Activated T-helper 1 cell treated with anti-CD3 and anti-CD28 coated beads, Interleukin-2, amount 50 U/mL, for 16 hours (primary cell): ENCODE data around the gene C1QL2.

ENCODE experiments used
- DNase-seq, 2 donors: peaks; one replicate each; pipeline ENCODE4 v3.0.0-alpha.2; 2020; ENCODE audit warnings: low read depth in 1 of 2, low spot score in 1 of 2

The C1QL2 gene

DNA sequence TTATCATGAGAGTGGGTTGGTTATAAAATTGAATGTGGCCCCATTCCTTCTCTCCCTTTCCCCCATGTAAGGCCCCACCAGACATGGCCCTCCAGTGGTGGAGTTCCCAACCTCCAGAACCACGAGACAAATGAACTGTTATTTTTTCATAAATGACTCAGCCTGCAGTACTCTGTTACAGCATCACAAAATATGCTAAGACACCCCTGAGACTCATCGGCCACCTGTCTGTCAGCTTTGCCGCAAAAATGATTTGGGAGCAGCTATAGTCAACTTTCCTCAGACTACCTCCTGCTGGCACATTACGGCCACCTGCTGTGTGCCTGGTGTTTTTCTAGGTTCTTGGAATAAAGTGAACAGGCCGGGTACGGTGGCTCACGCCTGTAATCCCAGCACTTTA, 21.4 kb upstream of the C1QL2 start:
- DNase-seq, result no peak

DNA sequence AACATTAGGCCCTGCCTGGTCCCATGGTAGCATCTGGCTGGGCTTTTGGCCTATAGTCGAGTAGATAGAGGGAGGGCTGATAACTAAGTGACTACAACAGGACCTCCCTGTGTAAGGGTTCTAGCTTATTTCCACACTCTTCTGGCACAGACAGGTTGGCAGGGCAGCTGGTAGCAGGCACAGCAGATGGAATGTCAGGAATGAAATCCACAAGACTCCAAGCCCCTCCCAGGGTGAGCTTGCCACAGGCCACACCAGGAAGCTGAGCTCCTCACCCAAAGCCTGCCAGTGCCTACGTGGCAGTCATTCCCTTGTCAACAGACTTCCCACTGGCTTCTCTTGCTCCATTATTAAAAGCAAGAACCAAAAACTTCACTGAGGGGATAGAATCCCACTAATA, 20.7 kb upstream of the C1QL2 start:
- DNase-seq, result no peak

DNA sequence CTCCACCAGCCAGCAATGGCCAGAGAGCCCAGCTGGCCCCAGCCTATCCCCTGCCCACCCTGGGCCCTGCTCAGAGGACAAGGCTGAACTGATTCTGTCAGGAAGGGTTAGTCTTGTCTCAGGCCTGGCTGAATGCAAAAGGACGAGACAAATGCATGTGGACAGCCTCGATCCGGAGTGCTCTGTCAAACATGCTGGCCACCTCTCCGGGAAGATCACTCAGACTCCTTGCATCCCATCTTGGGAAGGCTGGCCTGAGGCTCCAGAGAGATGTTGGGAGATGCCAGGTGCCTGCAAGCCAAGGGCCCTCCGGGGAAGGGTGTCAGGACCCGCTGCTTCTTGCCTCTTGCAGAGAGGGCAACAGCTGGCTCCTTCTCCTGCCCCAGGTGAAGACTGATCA, 20.2 kb upstream of the C1QL2 start:
- DNase-seq, result no peak

GRCh38 chr2:119177838-119178190, 19.3 kb upstream of the C1QL2 start:
- DNase-seq, result no peak

DNA sequence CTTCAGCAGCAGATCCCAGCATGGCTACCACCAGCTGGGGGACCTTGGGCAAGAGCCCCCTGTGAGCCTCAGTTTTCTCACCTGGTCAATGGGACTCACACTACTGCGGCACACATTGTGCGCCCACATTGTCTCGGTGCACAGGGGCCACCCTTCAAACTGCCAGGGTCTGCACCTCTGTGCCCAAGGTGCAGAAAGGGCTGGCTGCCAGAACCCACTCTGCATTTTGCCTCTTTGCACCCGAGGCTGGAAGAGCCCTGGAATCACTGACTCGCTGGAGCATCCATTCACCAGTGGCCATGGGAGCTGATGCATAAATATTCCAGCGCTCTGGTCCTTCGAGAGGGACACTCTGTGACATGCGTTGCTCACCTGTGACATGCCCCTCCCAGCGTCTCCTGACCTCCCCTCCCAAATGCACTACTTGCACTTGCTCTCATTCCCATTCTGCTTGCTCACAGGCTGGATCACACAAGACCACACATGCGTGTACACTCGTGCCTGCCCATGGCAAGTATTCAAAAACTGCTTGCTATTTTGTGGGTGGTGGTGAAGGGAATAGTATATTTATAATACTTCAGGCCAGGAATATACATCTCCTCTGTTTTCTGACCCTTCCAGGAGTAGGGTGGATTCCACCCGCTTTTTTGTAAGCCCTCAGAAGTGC, 18.8 kb upstream of the C1QL2 start:
- no peak for DNase-seq

DNA sequence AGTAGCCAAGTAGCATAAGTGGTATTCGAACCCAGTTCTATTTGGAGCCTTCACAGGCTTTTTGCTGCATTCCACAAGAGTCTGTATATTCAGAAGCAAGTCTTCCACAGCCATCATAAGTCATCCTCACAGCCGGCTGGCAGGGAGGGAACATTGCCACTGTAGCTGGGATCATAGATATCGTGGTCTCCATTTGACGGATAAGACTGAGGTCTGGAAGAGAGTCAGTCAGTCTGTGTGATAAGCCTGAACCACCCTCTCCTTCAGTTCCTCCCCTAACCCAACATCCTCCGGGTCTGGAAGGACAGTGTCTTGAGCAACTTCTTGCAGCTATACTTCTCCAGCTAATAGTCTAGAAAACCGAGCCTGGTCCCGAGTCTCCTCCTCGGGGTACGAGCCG, 17.0 kb upstream of the C1QL2 start:
- no peak for DNase-seq

- no peak for DNase-seq
Measured at GRCh38 chr2:119174993-119175347, 16.4 kb upstream of the C1QL2 start.

GRCh38 chr2:119174216-119174992, 15.9 kb upstream of the C1QL2 start:
- DNase-seq, result peak; percentile 21 to 25

DNA sequence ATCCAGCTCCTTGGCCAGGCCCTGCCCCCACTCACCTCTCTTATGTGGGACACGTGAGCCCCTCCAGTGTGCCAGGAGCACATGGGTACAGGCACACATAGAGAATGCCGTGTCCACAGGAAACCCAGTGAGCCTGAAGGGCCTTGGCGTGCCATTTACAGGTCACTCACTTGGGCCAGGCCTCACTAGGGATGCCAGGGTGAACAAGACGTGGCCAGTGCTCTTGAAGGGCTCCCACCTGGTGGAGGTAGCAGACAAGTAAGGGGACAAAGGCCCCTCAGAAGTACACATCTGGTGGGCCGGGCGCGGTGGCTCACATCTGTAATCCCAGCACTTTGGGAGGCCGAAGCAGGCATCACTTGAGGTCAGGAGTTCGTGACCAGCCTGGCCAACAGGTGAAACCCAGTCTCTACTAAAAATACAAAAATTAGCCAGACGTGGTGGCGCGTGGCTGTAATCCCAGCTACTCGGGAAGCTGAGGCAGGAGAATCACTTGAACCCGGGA, 15.1 kb upstream of the C1QL2 start:
- no peak for DNase-seq

- no peak for DNase-seq
Measured at GRCh38 chr2:119170504-119170903, 12.0 kb upstream of the C1QL2 start.

- DNase-seq, result no peak
Measured at GRCh38 chr2:119169717-119170116, 11.2 kb upstream of the C1QL2 start.

DNA sequence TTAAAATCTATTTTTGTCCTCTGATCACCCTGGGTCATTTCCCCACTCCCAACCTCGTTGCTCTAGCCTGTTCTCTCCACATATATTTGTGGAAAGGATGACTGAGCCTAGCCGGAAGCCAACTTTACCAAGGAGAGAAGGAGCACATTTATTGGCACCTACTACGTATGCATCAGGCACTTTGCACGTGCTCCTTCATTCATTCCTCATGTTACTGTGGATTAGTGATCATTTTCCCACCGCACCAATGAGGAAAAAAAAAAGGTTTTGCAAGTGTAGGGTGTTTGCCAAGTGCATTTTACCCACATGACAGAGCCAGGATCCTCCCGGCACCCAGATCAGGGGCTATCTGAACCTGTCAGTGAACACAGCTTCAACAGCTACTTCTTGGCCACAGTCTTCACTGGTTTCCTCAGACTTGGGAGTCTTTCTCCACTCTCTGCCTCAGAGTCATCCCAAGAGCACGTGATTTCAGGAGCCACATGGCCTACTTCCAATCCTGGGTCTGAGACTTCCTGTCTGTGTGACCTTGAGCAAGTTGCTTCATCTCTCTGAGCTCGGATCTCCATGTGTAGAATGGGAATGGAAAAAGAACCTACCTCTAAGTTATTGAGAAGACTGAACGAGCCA, 1.9 kb upstream of the C1QL2 start:
- DNase-seq, result no peak

GRCh38 chr2:119157850-119158511, 570 bp downstream of the C1QL2 start:
- DNase-seq, result no peak

- DNase-seq, result no peak
Measured at GRCh38 chr2:119156891-119157773, 1.4 kb downstream of the C1QL2 start.

GRCh38 chr2:119156105-119156890, 2.3 kb downstream of the C1QL2 start:
- DNase-seq, result no peak

- DNase-seq, result no peak
Measured at GRCh38 chr2:119155633-119156032, 2.9 kb downstream of the C1QL2 start.

- DNase-seq, result no peak
Measured at GRCh38 chr2:119154076-119154475, 4.5 kb downstream of the C1QL2 start.

- no peak for DNase-seq
Measured at GRCh38 chr2:119149611-119150010, 8.9 kb downstream of the C1QL2 start.

- DNase-seq, result no peak
Measured at GRCh38 chr2:119147776-119148715, 10.5 kb downstream of the C1QL2 start.
